Mammary epithelial cell (primary cell): Measurements from ENCODE around the gene CPSF4.

Source experiments
- EZH2 ChIP-seq: IDR thresholded peaks from 2 replicates; pipeline ENCODE4 v1.6.1; 2012; ENCODE audit warnings: low read length, inconsistent platforms, borderline replicate concordance
- TF ChIP-seq, protein P1 (sequence below), 2 donors: IDR thresholded peaks in 1 of 2; conservative IDR thresholded peaks in 1 of 2; 2 replicates each; pipeline ENCODE4 v1.5.1; 2011 to 2012; ENCODE audit warnings: inconsistent platforms in 2 of 2, low read length in 2 of 2, mild to moderate bottlenecking in 2 of 2, control low read depth in 1 of 2, low read depth in 1 of 2; ENCODE audit not compliant: insufficient read depth in 1 of 2; ENCODE audit errors: extremely low read depth in 1 of 2

GRCh38 chr7:99473315-99473596 is 34.5 kb downstream of the CPSF4 start:
- TF ChIP-seq, protein P1, sequence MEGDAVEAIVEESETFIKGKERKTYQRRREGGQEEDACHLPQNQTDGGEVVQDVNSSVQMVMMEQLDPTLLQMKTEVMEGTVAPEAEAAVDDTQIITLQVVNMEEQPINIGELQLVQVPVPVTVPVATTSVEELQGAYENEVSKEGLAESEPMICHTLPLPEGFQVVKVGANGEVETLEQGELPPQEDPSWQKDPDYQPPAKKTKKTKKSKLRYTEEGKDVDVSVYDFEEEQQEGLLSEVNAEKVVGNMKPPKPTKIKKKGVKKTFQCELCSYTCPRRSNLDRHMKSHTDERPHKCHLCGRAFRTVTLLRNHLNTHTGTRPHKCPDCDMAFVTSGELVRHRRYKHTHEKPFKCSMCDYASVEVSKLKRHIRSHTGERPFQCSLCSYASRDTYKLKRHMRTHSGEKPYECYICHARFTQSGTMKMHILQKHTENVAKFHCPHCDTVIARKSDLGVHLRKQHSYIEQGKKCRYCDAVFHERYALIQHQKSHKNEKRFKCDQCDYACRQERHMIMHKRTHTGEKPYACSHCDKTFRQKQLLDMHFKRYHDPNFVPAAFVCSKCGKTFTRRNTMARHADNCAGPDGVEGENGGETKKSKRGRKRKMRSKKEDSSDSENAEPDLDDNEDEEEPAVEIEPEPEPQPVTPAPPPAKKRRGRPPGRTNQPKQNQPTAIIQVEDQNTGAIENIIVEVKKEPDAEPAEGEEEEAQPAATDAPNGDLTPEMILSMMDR (conservative IDR thresholded peaks at IDR 0.05 in 1 of 2, IDR thresholded peaks at IDR 0.05 in 1 of 2; ENCODE audit: extremely low read depth in 1 of 2, insufficient read depth in 1 of 2, low read depth in 1 of 2, low read length in 2 of 2): no peak
- no peak for TF ChIP-seq EZH2
